KMS-11 (cell line): ENCODE data around the gene PLIN3.
"Not testable (repeated sequence)": the region's sequence is repeated elsewhere in the genome, so short reads cannot be mapped to it uniquely, and the experiment has no call there.

Experiments
- H2AFZ ChIP-seq: fragments of 200-600 bp; sonication (generic); 2 replicates; pipeline ENCODE4 v1.6.1; 2016; ENCODE audit warnings: antibody characterized with exemption, mixed run types, low read depth
- H3K27ac ChIP-seq: fragments of 200-600 bp; sonication (generic); 2 replicates; pipeline ENCODE4 v1.6.1; 2016; ENCODE audit warnings: mild to moderate bottlenecking, mixed run types
- H3K27me3 ChIP-seq: fragments of 200-600 bp; sonication (generic); 2 replicates; pipeline ENCODE4 v1.6.1; 2017; ENCODE audit warnings: mild to moderate bottlenecking, low read depth, mixed run types, moderate library complexity; ENCODE audit not compliant: insufficient read depth
- H3K36me3 ChIP-seq: fragments of 200-600 bp; sonication (generic); 2 replicates; pipeline ENCODE4 v1.6.1; 2017; ENCODE audit warnings: mild to moderate bottlenecking, mixed run types; ENCODE audit not compliant: insufficient read depth
- H3K4me1 ChIP-seq: fragments of 200-600 bp; sonication (generic); 2 replicates; pipeline ENCODE4 v1.6.1; 2016; ENCODE audit warnings: mild to moderate bottlenecking, low read depth, mixed run types; ENCODE audit not compliant: poor library complexity, severe bottlenecking
- H3K4me2 ChIP-seq: fragments of 200-600 bp; sonication (generic); 2 replicates; pipeline ENCODE4 v1.7.0; 2016; ENCODE audit warnings: mild to moderate bottlenecking, mixed run types
- H3K4me3 ChIP-seq: fragments of 200-600 bp; sonication (generic); IDR thresholded peaks from 2 replicates; pipeline ENCODE4 v1.6.1; 2017; ENCODE audit warnings: low read depth, low read length, mixed read lengths; ENCODE audit not compliant: insufficient read depth
- H3K79me2 ChIP-seq: fragments of 200-600 bp; sonication (generic); 2 replicates; pipeline ENCODE4 v1.6.1; 2016; ENCODE audit warnings: low read depth, mixed run types; ENCODE audit not compliant: insufficient read depth
- H3K9ac ChIP-seq: fragments of 200-600 bp; sonication (generic); 2 replicates; pipeline ENCODE4 v1.6.1; 2016; ENCODE audit warnings: mild to moderate bottlenecking, mixed run types
- H4K20me1 ChIP-seq: fragments of 200-600 bp; sonication (generic); 2 replicates; pipeline ENCODE4 v1.6.1; 2016; ENCODE audit warnings: mild to moderate bottlenecking, mixed run types; ENCODE audit not compliant: insufficient read depth
- TF ChIP-seq, protein P1 (sequence below): fragments of 200-600 bp; sonication (generic); conservative IDR thresholded peaks from 2 replicates; pipeline ENCODE4 v1.6.1; 2017; ENCODE audit warnings: low read depth, mild to moderate bottlenecking, antibody characterized with exemption, low read length, moderate library complexity, mixed read lengths

PLIN3 gene

DNA sequence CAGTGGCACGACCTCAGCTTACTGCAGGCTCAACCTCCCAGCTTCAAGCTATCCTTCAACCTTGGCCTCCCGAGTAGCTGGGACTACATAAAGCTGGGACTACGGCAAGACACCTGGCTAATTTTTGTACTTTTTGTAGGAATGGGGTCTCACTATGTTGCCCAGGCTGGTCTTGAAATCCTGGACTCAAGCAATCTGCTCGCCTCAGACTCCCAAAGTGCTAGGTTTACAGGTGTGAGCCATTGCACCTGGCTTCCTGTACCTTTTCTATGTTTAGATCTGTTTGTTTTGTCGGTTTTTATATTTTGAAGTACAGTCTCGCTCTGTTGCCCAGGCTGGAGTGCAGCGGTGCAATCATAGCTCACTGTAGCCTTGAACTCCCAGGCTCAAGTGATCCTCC, 18.4 kb downstream of the PLIN3 start:
- Histone ChIP-seq H3K9ac (no peak overlapping the region), H3K27me3 (no peaks in the 10 kb centered on the region), H3K4me3 (no peak overlapping the region), H3K4me1 (peaks cover 14% of the 10 kb centered on the region), H3K36me3 (no peaks in the 10 kb centered on the region), H3K27ac (no peak overlapping the region; the same call in 1 of the 2 replicates), H3K4me2 (0 out of 2 replicates have a peak overlapping the region, but pooled peaks have one; percentile 29), H3K79me2 (no peaks in the 10 kb centered on the region), H4K20me1 (no peaks in the 10 kb centered on the region), H2AFZ (no peak overlapping the region)
- TF ChIP-seq, protein P1, sequence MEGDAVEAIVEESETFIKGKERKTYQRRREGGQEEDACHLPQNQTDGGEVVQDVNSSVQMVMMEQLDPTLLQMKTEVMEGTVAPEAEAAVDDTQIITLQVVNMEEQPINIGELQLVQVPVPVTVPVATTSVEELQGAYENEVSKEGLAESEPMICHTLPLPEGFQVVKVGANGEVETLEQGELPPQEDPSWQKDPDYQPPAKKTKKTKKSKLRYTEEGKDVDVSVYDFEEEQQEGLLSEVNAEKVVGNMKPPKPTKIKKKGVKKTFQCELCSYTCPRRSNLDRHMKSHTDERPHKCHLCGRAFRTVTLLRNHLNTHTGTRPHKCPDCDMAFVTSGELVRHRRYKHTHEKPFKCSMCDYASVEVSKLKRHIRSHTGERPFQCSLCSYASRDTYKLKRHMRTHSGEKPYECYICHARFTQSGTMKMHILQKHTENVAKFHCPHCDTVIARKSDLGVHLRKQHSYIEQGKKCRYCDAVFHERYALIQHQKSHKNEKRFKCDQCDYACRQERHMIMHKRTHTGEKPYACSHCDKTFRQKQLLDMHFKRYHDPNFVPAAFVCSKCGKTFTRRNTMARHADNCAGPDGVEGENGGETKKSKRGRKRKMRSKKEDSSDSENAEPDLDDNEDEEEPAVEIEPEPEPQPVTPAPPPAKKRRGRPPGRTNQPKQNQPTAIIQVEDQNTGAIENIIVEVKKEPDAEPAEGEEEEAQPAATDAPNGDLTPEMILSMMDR = no peak

DNA sequence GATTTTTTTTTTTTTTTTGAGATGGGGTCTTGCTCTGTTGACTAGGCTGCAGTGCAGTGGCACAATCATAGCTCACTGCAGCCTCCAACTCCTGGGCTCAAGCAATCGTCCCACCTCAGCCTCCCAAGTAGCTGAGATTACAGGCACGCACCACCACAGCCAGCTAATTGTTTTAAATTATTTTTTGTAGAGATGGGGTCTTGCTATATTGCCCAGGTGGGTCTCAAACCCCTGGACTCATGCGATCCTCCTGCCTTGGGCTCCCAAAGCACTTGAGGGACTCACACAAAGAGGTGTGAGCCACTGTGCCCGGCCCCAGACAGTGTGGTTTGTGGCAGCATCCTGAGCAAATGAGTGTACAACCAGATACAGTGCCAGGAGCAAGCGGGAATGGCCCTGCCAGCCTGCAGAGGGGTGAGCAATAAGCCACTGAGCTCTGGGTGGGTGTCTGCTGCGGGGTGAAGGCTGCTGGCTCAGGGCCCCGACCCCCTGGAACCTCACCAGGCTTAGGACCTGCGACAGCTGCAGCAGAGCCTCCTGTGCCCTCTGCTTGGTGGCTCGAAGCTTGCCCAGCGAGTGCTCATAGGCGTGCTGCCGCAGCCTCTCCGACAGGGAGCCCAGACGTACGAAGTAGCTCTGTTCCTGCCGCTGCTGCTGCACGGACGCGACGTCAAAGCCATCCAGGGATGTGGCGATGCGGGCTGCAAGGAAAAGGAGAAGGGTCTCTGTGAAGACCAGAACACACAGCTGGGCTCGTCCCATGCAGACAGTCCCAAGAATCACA, 20.1 kb downstream of the PLIN3 start:
- H3K4me3 ChIP-seq = no peak overlapping the region
- H3K4me1 ChIP-seq = peaks cover 14% of the 10 kb centered on the region
- TF ChIP-seq, protein P1 = no peak
- no peaks in the 10 kb centered on the region for H3K27me3 ChIP-seq
- H3K9ac ChIP-seq = no peak overlapping the region
- no peak overlapping the region for H3K4me2 ChIP-seq
- H3K36me3 ChIP-seq = no peaks in the 10 kb centered on the region
- no peak overlapping the region for H3K27ac ChIP-seq
- no peak overlapping the region for H2AFZ ChIP-seq
- no peaks in the 10 kb centered on the region for H4K20me1 ChIP-seq
- no peaks in the 10 kb centered on the region for H3K79me2 ChIP-seq

DNA sequence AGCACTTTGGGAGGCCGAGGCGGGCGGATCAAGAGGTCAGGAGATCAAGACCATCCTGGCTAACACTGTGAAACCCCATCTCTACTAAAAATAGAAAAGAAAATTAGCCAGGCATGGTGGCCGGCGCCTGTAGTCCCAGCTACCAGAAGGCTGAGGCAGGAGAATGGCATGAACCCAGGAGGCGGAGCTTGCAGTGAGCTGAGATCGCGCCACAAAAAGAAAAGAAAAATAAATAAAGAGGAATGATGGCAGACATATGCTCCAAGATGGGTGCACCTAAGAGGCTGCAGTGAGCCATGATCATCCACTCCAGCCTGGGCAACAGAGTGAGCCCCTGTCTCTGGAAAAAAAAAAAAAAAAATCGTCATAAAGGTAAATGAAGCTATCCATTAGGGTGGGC, 21.5 kb downstream of the PLIN3 start:
- not testable (repeated sequence) for H2AFZ ChIP-seq, H3K4me3 ChIP-seq, H3K36me3 ChIP-seq, H3K79me2 ChIP-seq, H3K27ac ChIP-seq, H3K4me2 ChIP-seq, H4K20me1 ChIP-seq, H3K9ac ChIP-seq, H3K27me3 ChIP-seq
- H3K4me1 ChIP-seq = peaks cover 14% of the 10 kb centered on the region

DNA sequence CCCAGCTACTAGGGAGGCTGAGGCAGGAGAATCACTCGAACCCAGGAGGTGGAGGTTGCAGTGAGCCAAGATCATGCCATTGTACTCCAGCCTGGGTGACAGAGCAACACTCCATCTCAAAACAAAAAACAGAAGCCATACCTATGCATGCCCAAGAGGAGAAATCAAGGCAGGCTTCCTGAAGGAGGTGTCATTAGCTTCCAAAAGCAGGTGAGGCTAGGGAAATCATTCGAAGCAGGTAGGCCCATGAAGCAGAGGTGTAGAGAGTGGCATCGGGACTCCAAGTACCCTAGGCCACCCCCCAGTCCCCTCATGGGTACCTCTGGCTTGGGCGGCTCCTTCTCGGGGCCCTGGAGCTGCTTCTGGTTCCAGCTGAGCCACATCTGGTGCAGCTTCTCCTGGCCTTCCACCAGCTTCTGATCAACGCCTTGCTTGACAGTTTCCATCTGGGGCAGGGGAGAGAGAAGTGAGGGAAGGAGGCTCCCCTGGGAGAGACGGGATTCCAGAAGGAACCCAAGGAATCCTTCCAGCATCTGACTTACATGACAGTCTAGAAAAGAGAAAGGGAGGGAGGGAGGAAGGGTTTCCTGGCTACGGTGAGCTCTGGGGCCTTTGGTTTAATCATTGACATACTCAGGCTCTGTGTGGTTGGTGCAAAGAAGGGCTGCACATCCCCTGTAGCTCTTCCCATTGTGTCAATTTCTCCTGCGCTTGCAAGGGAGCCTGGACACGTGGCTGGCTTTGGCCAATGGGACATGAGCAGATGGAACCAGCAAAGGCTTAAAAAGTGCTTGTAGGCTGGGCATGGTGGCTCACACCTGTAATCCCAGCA, 22.9 kb downstream of the PLIN3 start:
- no peak overlapping the region for H3K27ac ChIP-seq
- no peaks in the 10 kb centered on the region for H4K20me1 ChIP-seq
- H3K9ac ChIP-seq = no peak overlapping the region
- H3K36me3 ChIP-seq = no peaks in the 10 kb centered on the region
- H3K4me1 ChIP-seq = peaks cover 7% of the 10 kb centered on the region
- TF ChIP-seq, protein P1 = no peak
- H3K27me3 ChIP-seq = no peaks in the 10 kb centered on the region
- no peak overlapping the region for H3K4me2 ChIP-seq
- H3K79me2 ChIP-seq = no peaks in the 10 kb centered on the region
- no peak overlapping the region for H3K4me3 ChIP-seq
- H2AFZ ChIP-seq = no peak overlapping the region

DNA sequence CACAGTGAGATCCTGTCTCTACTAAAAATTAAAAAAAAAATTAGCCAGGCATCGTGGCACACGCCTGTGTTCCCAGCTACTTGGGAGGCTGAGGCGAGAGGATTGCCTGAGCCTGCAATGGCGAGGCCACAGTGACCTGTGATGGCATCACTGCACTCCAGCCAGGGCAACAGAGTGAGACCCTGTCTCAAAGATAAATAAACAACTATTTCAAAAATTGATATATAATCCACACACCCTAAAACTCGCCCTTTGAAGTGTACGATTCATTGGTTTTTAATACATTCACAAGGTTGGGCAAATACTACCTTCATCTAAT, 23.9 kb downstream of the PLIN3 start:
- Histone ChIP-seq H3K4me1 (no peaks in the 10 kb centered on the region), H3K4me2 (no peak overlapping the region), H3K27me3 (no peaks in the 10 kb centered on the region), H3K4me3 (no peak overlapping the region), H2AFZ (no peak overlapping the region), H4K20me1 (no peaks in the 10 kb centered on the region), H3K27ac (no peak overlapping the region), H3K36me3 (no peaks in the 10 kb centered on the region), H3K9ac (no peak overlapping the region), H3K79me2 (no peaks in the 10 kb centered on the region)
- TF ChIP-seq, protein P1 = no peak
